WTC11 (cell line): Measurements from ENCODE around the gene RAPSN. TPM values are rescaled to one million over a fixed set of nuclear protein-coding genes. Genes with fewer than 3 reads are reported as not detected.
A peak's percentile ranks its signal among the peaks of the same experiment; 100 is the strongest.

Experiments used
- ATAC-seq: fragments of 200-7000 bp; cut with Tn5 transposase; 2 replicates; pipeline ENCODE4 v1.10.0; 2021; ENCODE audit warnings: mild to moderate bottlenecking, moderate library complexity
- CTCF ChIA-PET: fragments of 300-600 bp; sonication (Branson Sonifier 250); formaldehyde crosslinking; loops from one replicate; lab custom pipeline; 2021; ENCODE audit warnings: antibody characterized with exemption; lab: Charles Lee
- POLR2A ChIA-PET: fragments of 350-600 bp; sonication (Branson Sonifier 250); formaldehyde crosslinking; loops from one replicate; lab custom pipeline; 2021; ENCODE audit warnings: antibody characterized with exemption; lab: Charles Lee
- DNase-seq: peaks from one replicate; pipeline ENCODE4 v3.0.0; 2021; ENCODE audit warnings: low spot score
- H3K27ac Mint-ChIP-seq: 2 replicates; pipeline ENCODE4 v1.8.0; 2021; ENCODE audit warnings: mixed read lengths
- H3K27me3 Mint-ChIP-seq: 2 replicates; pipeline ENCODE4 v1.8.0; 2021; ENCODE audit warnings: low read depth, mild to moderate bottlenecking, moderate library complexity, mixed read lengths
- H3K36me3 Mint-ChIP-seq: 2 replicates; pipeline ENCODE4 v1.8.0; 2021; ENCODE audit warnings: mixed read lengths
- H3K4me1 Mint-ChIP-seq: 2 replicates; pipeline ENCODE4 v1.8.0; 2022; ENCODE audit warnings: mixed read lengths
- H3K4me3 Mint-ChIP-seq: 2 replicates; pipeline ENCODE4 v1.8.0; 2021; ENCODE audit warnings: mild to moderate bottlenecking, moderate library complexity, mixed read lengths
- H3K9me3 Mint-ChIP-seq: 2 replicates; pipeline ENCODE4 v1.8.0; 2021; ENCODE audit warnings: mixed read lengths
- CREB1 ChIP-seq: sonication (generic); formaldehyde crosslinking; IDR thresholded peaks from 2 replicates; pipeline ENCODE4 v1.8.0; 2023; ENCODE audit warnings: mild to moderate bottlenecking, missing genetic modification reagents
- ESRRA ChIP-seq: sonication (generic); formaldehyde crosslinking; IDR thresholded peaks from 2 replicates; pipeline ENCODE4 v1.8.1; 2022; ENCODE audit warnings: mild to moderate bottlenecking, missing genetic modification reagents, borderline replicate concordance
- FOXP1 ChIP-seq: sonication (generic); formaldehyde crosslinking; IDR thresholded peaks from 2 replicates; pipeline ENCODE4 v1.8.0; 2022; ENCODE audit warnings: missing genetic modification reagents, mild to moderate bottlenecking, moderate library complexity, borderline replicate concordance
- HMGA2 ChIP-seq: fragments of 250-450 bp; sonication (Bioruptor Pico); IDR thresholded peaks from 2 replicates; pipeline ENCODE4 v1.4.0; 2021; ENCODE audit warnings: mild to moderate bottlenecking, moderate library complexity
- JAZF1 ChIP-seq: fragments of 250-450 bp; sonication (Bioruptor Pico); IDR thresholded peaks from 2 replicates; pipeline ENCODE4 v1.9.0; 2021; ENCODE audit warnings: moderate library complexity, mild to moderate bottlenecking, inconsistent platforms
- NFATC4 ChIP-seq: fragments of 250-450 bp; sonication (Bioruptor Pico); IDR thresholded peaks from 2 replicates; pipeline ENCODE4 v1.9.0; 2021; ENCODE audit warnings: mild to moderate bottlenecking
- NFE2L1 ChIP-seq: sonication (generic); formaldehyde crosslinking; IDR thresholded peaks from 2 replicates; pipeline ENCODE4 v1.8.1; 2023; ENCODE audit warnings: missing genetic modification reagents
- PREB ChIP-seq: sonication (generic); formaldehyde crosslinking; IDR thresholded peaks from 2 replicates; pipeline ENCODE4 v1.8.1; 2022; ENCODE audit warnings: mild to moderate bottlenecking, missing genetic modification reagents, moderate library complexity, borderline replicate concordance
- TCF7 ChIP-seq: sonication (generic); formaldehyde crosslinking; IDR thresholded peaks from 2 replicates; pipeline ENCODE4 v1.8.0; 2022; ENCODE audit warnings: mild to moderate bottlenecking, low read depth, missing genetic modification reagents, moderate library complexity
- ZBTB43 ChIP-seq: sonication (generic); formaldehyde crosslinking; IDR thresholded peaks from 2 replicates; pipeline ENCODE4 v1.8.1; 2023; ENCODE audit warnings: mild to moderate bottlenecking, missing genetic modification reagents
- ZNF121 ChIP-seq: sonication (generic); formaldehyde crosslinking; IDR thresholded peaks from 2 replicates; pipeline ENCODE4 v1.8.0; 2023; ENCODE audit warnings: missing genetic modification reagents
- ZNF232 ChIP-seq: sonication (generic); formaldehyde crosslinking; IDR thresholded peaks from 2 replicates; pipeline ENCODE4 v1.8.0; 2022; ENCODE audit warnings: mild to moderate bottlenecking, missing genetic modification reagents
- ZNF317 ChIP-seq: sonication (generic); formaldehyde crosslinking; IDR thresholded peaks from 2 replicates; pipeline ENCODE4 v1.8.1; 2023; ENCODE audit warnings: low read depth, mild to moderate bottlenecking, moderate library complexity, missing genetic modification reagents, borderline replicate concordance
- ZNF416 ChIP-seq: fragments of 250-450 bp; sonication (Bioruptor Pico); IDR thresholded peaks from 2 replicates; pipeline ENCODE4 v1.9.0; 2021; ENCODE audit warnings: mild to moderate bottlenecking, inconsistent platforms
- ZNF423 ChIP-seq: fragments of 250-450 bp; sonication (Bioruptor Pico); IDR thresholded peaks from 2 replicates; pipeline ENCODE4 v2.1.2; 2022; ENCODE audit warnings: mild to moderate bottlenecking, moderate library complexity
- total RNA-seq: library from RNA; stranded (reverse); gene quantifications from 3 replicates; pipeline ENCODE4 v1.2.3, GENCODE V29; 2021
- TF ChIP-seq, protein P1 (sequence below): sonication (generic); formaldehyde crosslinking; IDR thresholded peaks from 2 replicates; pipeline ENCODE4 v1.8.1; 2022; ENCODE audit warnings: mild to moderate bottlenecking, moderate library complexity, missing genetic modification reagents
- TF ChIP-seq, protein P2 (sequence below): sonication (generic); formaldehyde crosslinking; IDR thresholded peaks from 2 replicates; pipeline ENCODE4 v1.8.1; 2022; ENCODE audit warnings: low read depth, missing genetic modification reagents, borderline replicate concordance

The RAPSN gene
- total RNA-seq, 1 experiment from 2014 or later = 0.66 TPM

DNA sequence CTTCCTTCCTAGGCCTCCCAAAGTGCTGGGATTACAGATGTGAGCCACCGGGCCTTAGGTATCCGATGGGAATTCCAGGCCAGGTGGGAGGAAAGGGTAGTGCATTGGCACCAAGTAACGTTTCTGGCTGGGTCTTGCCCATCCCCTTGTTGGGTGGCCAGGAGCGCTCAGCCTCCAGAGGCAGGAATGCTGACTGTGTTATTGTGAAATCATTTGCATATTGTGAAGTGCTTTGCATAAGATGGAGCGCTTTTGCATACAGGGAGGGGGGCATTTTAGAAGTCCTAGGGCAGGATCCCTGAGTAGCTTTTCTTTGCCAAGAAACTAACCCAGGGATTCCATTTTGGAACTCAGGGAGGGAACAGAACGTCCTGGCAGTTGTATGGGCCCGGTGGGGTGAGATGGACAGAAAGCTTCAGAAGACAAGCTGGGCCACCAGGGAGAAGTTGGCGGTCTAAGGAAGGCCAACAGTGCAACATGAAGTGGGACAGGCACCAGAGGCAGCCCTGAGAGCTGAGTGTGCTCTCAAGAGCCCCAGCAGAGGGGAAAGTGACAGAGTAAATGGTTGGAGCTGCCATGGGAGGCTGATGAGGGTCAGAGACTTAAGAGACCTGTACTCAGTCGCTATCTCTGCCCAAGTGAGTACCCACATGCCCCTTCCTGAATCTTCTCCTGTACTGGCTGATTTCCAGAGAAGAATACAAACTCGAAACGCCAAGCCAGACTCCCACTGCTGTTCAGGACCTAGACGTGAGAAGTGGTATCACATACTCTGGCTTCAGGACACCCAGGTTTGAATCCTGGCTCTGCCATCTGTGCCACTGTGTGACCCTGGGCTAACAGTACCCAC is 41.8 kb downstream of the RAPSN start:
- Mint-ChIP-seq H3K9me3 (no peaks in the 10 kb centered on the region), H3K36me3 (no peaks in the 10 kb centered on the region), H3K27ac (peak overlapping the region; percentile 99), H3K27me3 (no peaks in the 10 kb centered on the region), H3K4me1 (peaks cover 15% of the 10 kb centered on the region), H3K4me3 (peak overlapping the region; percentile 95)
- ATAC-seq (peak; percentile 7), DNase-seq (peak; percentile 42)
- ChIA-PET POLR2A (no interaction called here), CTCF (interaction anchor here (0.6 to 3.0 kb wide), 21 partner anchors 8 to 229 kb away, joined by 3 to 33 read pairs (median 5); partner anchors contain the start of genes ACP2 and PSMC3)
- TF ChIP-seq, protein P1, sequence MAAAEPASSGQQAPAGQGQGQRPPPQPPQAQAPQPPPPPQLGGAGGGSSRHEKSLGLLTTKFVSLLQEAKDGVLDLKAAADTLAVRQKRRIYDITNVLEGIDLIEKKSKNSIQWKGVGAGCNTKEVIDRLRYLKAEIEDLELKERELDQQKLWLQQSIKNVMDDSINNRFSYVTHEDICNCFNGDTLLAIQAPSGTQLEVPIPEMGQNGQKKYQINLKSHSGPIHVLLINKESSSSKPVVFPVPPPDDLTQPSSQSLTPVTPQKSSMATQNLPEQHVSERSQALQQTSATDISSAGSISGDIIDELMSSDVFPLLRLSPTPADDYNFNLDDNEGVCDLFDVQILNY = no peak
- TF ChIP-seq, protein P2, sequence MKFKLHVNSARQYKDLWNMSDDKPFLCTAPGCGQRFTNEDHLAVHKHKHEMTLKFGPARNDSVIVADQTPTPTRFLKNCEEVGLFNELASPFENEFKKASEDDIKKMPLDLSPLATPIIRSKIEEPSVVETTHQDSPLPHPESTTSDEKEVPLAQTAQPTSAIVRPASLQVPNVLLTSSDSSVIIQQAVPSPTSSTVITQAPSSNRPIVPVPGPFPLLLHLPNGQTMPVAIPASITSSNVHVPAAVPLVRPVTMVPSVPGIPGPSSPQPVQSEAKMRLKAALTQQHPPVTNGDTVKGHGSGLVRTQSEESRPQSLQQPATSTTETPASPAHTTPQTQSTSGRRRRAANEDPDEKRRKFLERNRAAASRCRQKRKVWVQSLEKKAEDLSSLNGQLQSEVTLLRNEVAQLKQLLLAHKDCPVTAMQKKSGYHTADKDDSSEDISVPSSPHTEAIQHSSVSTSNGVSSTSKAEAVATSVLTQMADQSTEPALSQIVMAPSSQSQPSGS (CRISPR knock-in tag) = no peak
- TF ChIP-seq ZNF416 (no peak), ZNF317 (CRISPR knock-in tag) (no peak), CREB1 (CRISPR knock-in tag) (no peak)

DNA sequence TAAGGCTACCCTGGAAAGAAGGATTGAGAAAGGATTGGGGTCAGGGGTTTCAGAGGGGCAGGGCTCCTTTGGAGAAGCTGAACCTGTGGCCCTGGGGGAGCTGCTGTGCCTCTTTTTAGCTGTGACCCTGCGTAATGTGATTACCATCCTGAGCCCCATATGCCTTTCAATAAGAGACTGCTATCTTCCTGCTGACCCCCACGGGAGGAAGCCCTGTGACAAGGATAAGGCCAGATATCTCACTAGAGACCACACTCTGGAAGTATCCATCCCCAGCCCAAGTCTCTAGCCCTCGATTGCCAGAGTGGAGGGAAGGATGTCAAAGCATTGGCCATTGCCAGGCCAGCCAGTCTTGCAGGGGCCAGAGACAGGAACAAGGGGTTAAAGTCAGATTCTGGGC is 45.4 kb downstream of the RAPSN start:
- TF ChIP-seq ESRRA (CRISPR knock-in tag) (no peak), HMGA2 (no peak), ZNF423 (no peak), ZNF232 (CRISPR knock-in tag) (no peak), ZNF121 (no peak), FOXP1 (CRISPR knock-in tag) (no peak), JAZF1 (CRISPR knock-in tag) (no peak), NFE2L1 (no peak), TCF7 (CRISPR knock-in tag) (no peak), NFATC4 (CRISPR knock-in tag) (no peak), PREB (CRISPR knock-in tag) (no peak), ZNF317 (CRISPR knock-in tag) (no peak), ZBTB43 (no peak)
- TF ChIP-seq, protein P2 (CRISPR knock-in tag) = no peak
- no peak for ATAC-seq
- CTCF ChIA-PET = interaction anchor here (0.6 to 2.1 kb wide), 3 partner anchors 8 to 51 kb away, joined by 3 to 10 read pairs (median 3); no protein-coding TSS in a partner anchor
- POLR2A ChIA-PET = no interaction called here
- no peak overlapping the region for H3K27ac Mint-ChIP-seq
- no peak for DNase-seq
- H3K9me3 Mint-ChIP-seq = no peaks in the 10 kb centered on the region
- no peak overlapping the region for H3K4me3 Mint-ChIP-seq
- no peaks in the 10 kb centered on the region for H3K36me3 Mint-ChIP-seq
- no peaks in the 10 kb centered on the region for H3K27me3 Mint-ChIP-seq
- H3K4me1 Mint-ChIP-seq = peaks cover 34% of the 10 kb centered on the region
